NCI-H2171 treated with DMSO at 0.1 percent for 48 hours (cell line): ENCODE data around the gene SAMD4A.

Source experiments
- DNase-seq: peaks from one replicate; lab custom pipeline; 2025; lab: John Stamatoyannopoulos, UW

The SAMD4A gene

GRCh38 chr14:54633076-54633475, 66.1 kb downstream of the SAMD4A start:
- DNase-seq = no peak

- DNase-seq = no peak
Observed at GRCh38 chr14:54637270-54638134, 70.6 kb downstream of the SAMD4A start.

- no peak for DNase-seq
Observed at GRCh38 chr14:54638135-54638446, 71.2 kb downstream of the SAMD4A start.

GRCh38 chr14:54639611-54640010, 72.7 kb downstream of the SAMD4A start:
- DNase-seq = no peak

- no peak for DNase-seq
Observed at GRCh38 chr14:54640506-54640905, 73.6 kb downstream of the SAMD4A start.

GRCh38 chr14:54642121-54642520, 75.2 kb downstream of the SAMD4A start:
- DNase-seq = no peak

- no peak for DNase-seq
Observed at GRCh38 chr14:54642801-54643695, 76.1 kb downstream of the SAMD4A start.

- no peak for DNase-seq
Observed at GRCh38 chr14:54643696-54644176, 76.8 kb downstream of the SAMD4A start.

- no peak for DNase-seq
Observed at GRCh38 chr14:54645639-54646038, 78.7 kb downstream of the SAMD4A start.

- DNase-seq = no peak
Observed at GRCh38 chr14:54646626-54647025, 79.7 kb downstream of the SAMD4A start.

GRCh38 chr14:54647378-54647777, 80.5 kb downstream of the SAMD4A start:
- no peak for DNase-seq

GRCh38 chr14:54649056-54649455, 82.1 kb downstream of the SAMD4A start:
- no peak for DNase-seq

GRCh38 chr14:54650331-54650958, 83.5 kb downstream of the SAMD4A start:
- DNase-seq = no peak

GRCh38 chr14:54650959-54651351, 84.0 kb downstream of the SAMD4A start:
- no peak for DNase-seq

- DNase-seq = no peak
Observed at GRCh38 chr14:54651649-54652048, 84.7 kb downstream of the SAMD4A start.

- no peak for DNase-seq
Observed at GRCh38 chr14:54652188-54652587, 85.3 kb downstream of the SAMD4A start.

- DNase-seq = no peak
Observed at GRCh38 chr14:54652605-54653052, 85.7 kb downstream of the SAMD4A start.

- no peak for DNase-seq
Observed at GRCh38 chr14:54653712-54654469, 87.0 kb downstream of the SAMD4A start.

- no peak for DNase-seq
Observed at GRCh38 chr14:54654605-54655004, 87.7 kb downstream of the SAMD4A start.

- DNase-seq = no peak
Observed at GRCh38 chr14:54658836-54659235, 91.9 kb downstream of the SAMD4A start.

- DNase-seq = no peak
Observed at GRCh38 chr14:54659365-54659764, 92.4 kb downstream of the SAMD4A start.
